ENCODE results near the gene LINC01488. TPM values are rescaled to one million over a fixed set of nuclear protein-coding genes. Genes with fewer than 3 reads are reported as not detected.

Gene LINC01488
- total RNA-seq, 4 donors from 2014 or later = not detected

GRCh38 chr11:69439651-69440464, 41.6 kb upstream of the LINC01488 start:
- H3K4me3 ChIP-seq (ENCODE audit: low read depth, poor library complexity, severe bottlenecking) = no peak overlapping the region
- intact Hi-C loops (cut with DNase I; ENCODE audit: low total_unique reads) = no loop called here
- DNase-seq (ENCODE audit: low spot score in 2 of 2) = no peak
- 94 to 96% methylated on average over 13 of the region's 13 CpGs for WGBS, 2 donors
- TF ChIP-seq CTCF (IDR thresholded peaks at IDR 0.05) (no peak), POLR2A (IDR thresholded peaks at IDR 0.05) (no peak)

- DNase-seq (ENCODE audit: low spot score in 2 of 2) = no peak
- intact Hi-C loops (cut with DNase I; ENCODE audit: low total_unique reads) = no loop called here
- 92 to 95% methylated on average over 6 of the region's 6 CpGs for WGBS, 2 donors
- H3K4me3 ChIP-seq (ENCODE audit: low read depth, poor library complexity, severe bottlenecking) = no peak overlapping the region
- TF ChIP-seq CTCF (IDR thresholded peaks at IDR 0.05) (no peak), POLR2A (IDR thresholded peaks at IDR 0.05) (no peak)
Measured at GRCh38 chr11:69440876-69441275, 40.6 kb upstream of the LINC01488 start.

- TF ChIP-seq POLR2A (IDR thresholded peaks at IDR 0.05) = no peak
- no peak for TF ChIP-seq CTCF (IDR thresholded peaks at IDR 0.05)
Measured at GRCh38 chr11:69442012-69442806, 39.3 kb upstream of the LINC01488 start.

GRCh38 chr11:69442807-69443137, 38.7 kb upstream of the LINC01488 start:
- 23 to 37% methylated on average over 10 of the region's 10 CpGs for WGBS, 2 donors
- DNase-seq (ENCODE audit: low spot score in 2 of 2) = no peak
- H3K4me3 ChIP-seq (ENCODE audit: low read depth, poor library complexity, severe bottlenecking) = no peak overlapping the region
- no peak for TF ChIP-seq CTCF (IDR thresholded peaks at IDR 0.05)
- TF ChIP-seq POLR2A (IDR thresholded peaks at IDR 0.05) = no peak
- intact Hi-C loops (cut with DNase I; ENCODE audit: low total_unique reads) = no loop called here

More at GRCh38 chr11:69442012-69442806, 39.3 kb upstream of the LINC01488 start:
- 67 to 71% methylated on average over 10 of the region's 10 CpGs for WGBS, 2 donors
- H3K4me3 ChIP-seq (ENCODE audit: low read depth, poor library complexity, severe bottlenecking) = no peak overlapping the region
- intact Hi-C loops (cut with DNase I; ENCODE audit: low total_unique reads) = no loop called here
- no peak for DNase-seq (ENCODE audit: low spot score in 2 of 2)

- intact Hi-C loops (cut with DNase I; ENCODE audit: low total_unique reads) = no loop called here
- peak; percentile 85 to 97 for DNase-seq (ENCODE audit: low spot score in 2 of 2)
- H3K4me3 ChIP-seq (ENCODE audit: low read depth, poor library complexity, severe bottlenecking) = no peak overlapping the region
- 5 to 8% methylated on average over 26 to 47 of the region's 48 CpGs for WGBS, 2 donors
- TF ChIP-seq CTCF (IDR thresholded peaks at IDR 0.05) = no peak
- TF ChIP-seq POLR2A (IDR thresholded peaks at IDR 0.05) = no peak
Measured at GRCh38 chr11:69443138-69443967, 38.1 kb upstream of the LINC01488 start.
